SK-N-SH treated with all-trans-retinoic acid at 6 μM for 48 hours (cell line): ENCODE measurements around the gene SLC25A2.

ENCODE experiments used
- ATAC-seq: fragments of 200-7000 bp; cut with Tn5 transposase; 3 replicates; pipeline ENCODE4 v1.9.1; 2020; ENCODE audit warnings: mild to moderate bottlenecking, moderate library complexity
- BACH2 ChIP-seq: fragments of 250-450 bp; sonication (Bioruptor Pico); IDR thresholded peaks from 2 replicates; pipeline ENCODE4 v1.9.0; 2021; ENCODE audit warnings: mild to moderate bottlenecking, borderline replicate concordance
- CSRNP3 ChIP-seq: fragments of 250-450 bp; sonication (Bioruptor Pico); IDR thresholded peaks from 2 replicates; pipeline ENCODE4 v1.5.1; 2021; ENCODE audit warnings: mild to moderate bottlenecking, moderate library complexity
- ESRRG ChIP-seq: fragments of 250-450 bp; sonication (Bioruptor Pico); IDR thresholded peaks from 2 replicates; pipeline ENCODE4 v1.6.1; 2021; ENCODE audit warnings: mild to moderate bottlenecking
- GLIS3 ChIP-seq: fragments of 250-450 bp; sonication (Bioruptor Pico); IDR thresholded peaks from 2 replicates; pipeline ENCODE4 v1.5.0; 2020; ENCODE audit warnings: mild to moderate bottlenecking, moderate library complexity
- ISL1 ChIP-seq: fragments of 250-450 bp; sonication (Bioruptor Pico); IDR thresholded peaks from 2 replicates; pipeline ENCODE4 v2.1.2; 2022; ENCODE audit warnings: mild to moderate bottlenecking, moderate library complexity
- OSR1 ChIP-seq: fragments of 250-450 bp; sonication (Bioruptor Pico); IDR thresholded peaks from 2 replicates; pipeline ENCODE4 v1.8.0; 2022; ENCODE audit warnings: moderate library complexity, mild to moderate bottlenecking, inconsistent platforms
- POU6F1 ChIP-seq: fragments of 250-450 bp; sonication (Bioruptor Pico); IDR thresholded peaks from 2 replicates; pipeline ENCODE4 v1.8.0; 2021; ENCODE audit warnings: low read depth, mild to moderate bottlenecking, moderate library complexity, borderline replicate concordance
- RARB ChIP-seq: fragments of 250-450 bp; sonication (Bioruptor Pico); IDR thresholded peaks from 2 replicates; pipeline ENCODE4 v1.8.0; 2021; ENCODE audit warnings: mild to moderate bottlenecking, moderate library complexity
- SNAI2 ChIP-seq: fragments of 250-450 bp; sonication (Bioruptor Pico); IDR thresholded peaks from 2 replicates; pipeline ENCODE4 v1.5.0; 2020; ENCODE audit warnings: mild to moderate bottlenecking, moderate library complexity
- TOX ChIP-seq: fragments of 250-450 bp; sonication (Bioruptor Pico); IDR thresholded peaks from 2 replicates; pipeline ENCODE4 v1.8.0; 2021; ENCODE audit warnings: mild to moderate bottlenecking, moderate library complexity, borderline replicate concordance
- ZC3H10 ChIP-seq: fragments of 250-450 bp; sonication (Bioruptor Pico); IDR thresholded peaks from 2 replicates; pipeline ENCODE4 v1.5.1; 2021; ENCODE audit warnings: mild to moderate bottlenecking, moderate library complexity
- ZFP3 ChIP-seq: fragments of 250-450 bp; sonication (Bioruptor Pico); IDR thresholded peaks from 2 replicates; pipeline ENCODE4 v1.5.0; 2020; ENCODE audit warnings: mild to moderate bottlenecking, moderate library complexity
- ZFP30 ChIP-seq: fragments of 450-650 bp; formaldehyde crosslinking; IDR thresholded peaks from 2 replicates; pipeline ENCODE4 v1.5.0; 2022; ENCODE audit warnings: mild to moderate bottlenecking, moderate library complexity
- ZNF565 ChIP-seq: fragments of 450-650 bp; formaldehyde crosslinking; conservative IDR thresholded peaks from 2 replicates; pipeline ENCODE4 v1.5.0; 2020; ENCODE audit warnings: low read depth, mild to moderate bottlenecking, moderate library complexity
- ZNF70 ChIP-seq: fragments of 450-650 bp; formaldehyde crosslinking; IDR thresholded peaks from 2 replicates; pipeline ENCODE4 v1.5.0; 2020; ENCODE audit warnings: mild to moderate bottlenecking, moderate library complexity
- TF ChIP-seq, protein P1 (sequence below): fragments of 250-450 bp; sonication (Bioruptor Pico); IDR thresholded peaks from 2 replicates; pipeline ENCODE4 v1.8.0; 2020; ENCODE audit warnings: mild to moderate bottlenecking, moderate library complexity, borderline replicate concordance
- TF ChIP-seq, protein P2 (sequence below): fragments of 250-450 bp; sonication (Bioruptor Pico); IDR thresholded peaks from 2 replicates; pipeline ENCODE4 v1.5.0; 2020; ENCODE audit warnings: mild to moderate bottlenecking, moderate library complexity
- TF ChIP-seq, protein P3 (sequence below): fragments of 250-450 bp; sonication (Bioruptor Pico); IDR thresholded peaks from 2 replicates; pipeline ENCODE4 v1.5.1; 2020; ENCODE audit warnings: low read depth, mild to moderate bottlenecking, moderate library complexity

SLC25A2 gene

DNA sequence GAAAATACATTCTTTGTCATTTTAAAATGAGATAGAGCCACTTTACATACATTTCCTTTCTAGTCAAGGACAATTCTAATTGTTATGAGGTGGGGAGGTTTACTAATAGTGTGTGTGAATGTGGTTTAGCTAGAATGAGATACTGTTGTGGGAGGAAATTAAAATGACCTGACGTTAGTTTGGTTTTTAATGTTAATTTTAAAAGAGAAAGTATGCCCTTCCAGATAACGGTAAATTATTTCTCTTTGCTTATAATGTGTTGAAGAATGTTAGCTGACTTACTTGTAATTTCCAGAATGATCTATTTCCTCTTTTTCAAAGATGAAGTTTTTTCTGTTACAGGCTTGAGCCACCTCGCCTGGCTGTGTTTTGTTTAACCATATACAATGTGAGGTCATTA is 18.4 kb upstream of the SLC25A2 start (continued):
- TF ChIP-seq, protein P1, sequence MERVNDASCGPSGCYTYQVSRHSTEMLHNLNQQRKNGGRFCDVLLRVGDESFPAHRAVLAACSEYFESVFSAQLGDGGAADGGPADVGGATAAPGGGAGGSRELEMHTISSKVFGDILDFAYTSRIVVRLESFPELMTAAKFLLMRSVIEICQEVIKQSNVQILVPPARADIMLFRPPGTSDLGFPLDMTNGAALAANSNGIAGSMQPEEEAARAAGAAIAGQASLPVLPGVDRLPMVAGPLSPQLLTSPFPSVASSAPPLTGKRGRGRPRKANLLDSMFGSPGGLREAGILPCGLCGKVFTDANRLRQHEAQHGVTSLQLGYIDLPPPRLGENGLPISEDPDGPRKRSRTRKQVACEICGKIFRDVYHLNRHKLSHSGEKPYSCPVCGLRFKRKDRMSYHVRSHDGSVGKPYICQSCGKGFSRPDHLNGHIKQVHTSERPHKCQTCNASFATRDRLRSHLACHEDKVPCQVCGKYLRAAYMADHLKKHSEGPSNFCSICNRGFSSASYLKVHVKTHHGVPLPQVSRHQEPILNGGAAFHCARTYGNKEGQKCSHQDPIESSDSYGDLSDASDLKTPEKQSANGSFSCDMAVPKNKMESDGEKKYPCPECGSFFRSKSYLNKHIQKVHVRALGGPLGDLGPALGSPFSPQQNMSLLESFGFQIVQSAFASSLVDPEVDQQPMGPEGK: no peak
- TF ChIP-seq CSRNP3 (CRISPR knock-in tag) (no peak), ZNF565 (CRISPR knock-in tag) (no peak), ZC3H10 (CRISPR knock-in tag) (no peak)

GRCh38 chr5:141320225-141321169 is 16.6 kb upstream of the SLC25A2 start, which contains the start of gene TAF7:
Gene TAF7, minus strand, starts transcription at chr5:141320784. Its CDS starts 740 bp downstream, at chr5:141320044.
- ATAC-seq: peak; percentile 96
- TF ChIP-seq ZNF70 (CRISPR knock-in tag) (no peak), OSR1 (CRISPR knock-in tag) (no peak), RARB (CRISPR knock-in tag) (no peak), ESRRG (no peak), ISL1 (CRISPR knock-in tag) (no peak), GLIS3 (CRISPR knock-in tag) (0 out of 2 replicates have a peak, but pooled peaks have one; percentile 54), SNAI2 (CRISPR knock-in tag) (no peak), POU6F1 (CRISPR knock-in tag) (no peak), BACH2 (CRISPR knock-in tag) (no peak), ZFP30 (CRISPR knock-in tag) (no peak), CSRNP3 (CRISPR knock-in tag) (no peak), ZC3H10 (CRISPR knock-in tag) (no peak), ZFP3 (0 out of 2 replicates have a peak, but pooled peaks have one; percentile 14)
- TF ChIP-seq, protein P2, sequence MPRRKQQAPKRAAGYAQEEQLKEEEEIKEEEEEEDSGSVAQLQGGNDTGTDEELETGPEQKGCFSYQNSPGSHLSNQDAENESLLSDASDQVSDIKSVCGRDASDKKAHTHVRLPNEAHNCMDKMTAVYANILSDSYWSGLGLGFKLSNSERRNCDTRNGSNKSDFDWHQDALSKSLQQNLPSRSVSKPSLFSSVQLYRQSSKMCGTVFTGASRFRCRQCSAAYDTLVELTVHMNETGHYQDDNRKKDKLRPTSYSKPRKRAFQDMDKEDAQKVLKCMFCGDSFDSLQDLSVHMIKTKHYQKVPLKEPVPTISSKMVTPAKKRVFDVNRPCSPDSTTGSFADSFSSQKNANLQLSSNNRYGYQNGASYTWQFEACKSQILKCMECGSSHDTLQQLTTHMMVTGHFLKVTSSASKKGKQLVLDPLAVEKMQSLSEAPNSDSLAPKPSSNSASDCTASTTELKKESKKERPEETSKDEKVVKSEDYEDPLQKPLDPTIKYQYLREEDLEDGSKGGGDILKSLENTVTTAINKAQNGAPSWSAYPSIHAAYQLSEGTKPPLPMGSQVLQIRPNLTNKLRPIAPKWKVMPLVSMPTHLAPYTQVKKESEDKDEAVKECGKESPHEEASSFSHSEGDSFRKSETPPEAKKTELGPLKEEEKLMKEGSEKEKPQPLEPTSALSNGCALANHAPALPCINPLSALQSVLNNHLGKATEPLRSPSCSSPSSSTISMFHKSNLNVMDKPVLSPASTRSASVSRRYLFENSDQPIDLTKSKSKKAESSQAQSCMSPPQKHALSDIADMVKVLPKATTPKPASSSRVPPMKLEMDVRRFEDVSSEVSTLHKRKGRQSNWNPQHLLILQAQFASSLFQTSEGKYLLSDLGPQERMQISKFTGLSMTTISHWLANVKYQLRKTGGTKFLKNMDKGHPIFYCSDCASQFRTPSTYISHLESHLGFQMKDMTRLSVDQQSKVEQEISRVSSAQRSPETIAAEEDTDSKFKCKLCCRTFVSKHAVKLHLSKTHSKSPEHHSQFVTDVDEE (CRISPR knock-in tag): no peak
- TF ChIP-seq, protein P3, sequence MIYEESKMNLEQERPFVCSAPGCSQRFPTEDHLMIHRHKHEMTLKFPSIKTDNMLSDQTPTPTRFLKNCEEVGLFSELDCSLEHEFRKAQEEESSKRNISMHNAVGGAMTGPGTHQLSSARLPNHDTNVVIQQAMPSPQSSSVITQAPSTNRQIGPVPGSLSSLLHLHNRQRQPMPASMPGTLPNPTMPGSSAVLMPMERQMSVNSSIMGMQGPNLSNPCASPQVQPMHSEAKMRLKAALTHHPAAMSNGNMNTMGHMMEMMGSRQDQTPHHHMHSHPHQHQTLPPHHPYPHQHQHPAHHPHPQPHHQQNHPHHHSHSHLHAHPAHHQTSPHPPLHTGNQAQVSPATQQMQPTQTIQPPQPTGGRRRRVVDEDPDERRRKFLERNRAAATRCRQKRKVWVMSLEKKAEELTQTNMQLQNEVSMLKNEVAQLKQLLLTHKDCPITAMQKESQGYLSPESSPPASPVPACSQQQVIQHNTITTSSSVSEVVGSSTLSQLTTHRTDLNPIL (CRISPR knock-in tag): no peak

DNA sequence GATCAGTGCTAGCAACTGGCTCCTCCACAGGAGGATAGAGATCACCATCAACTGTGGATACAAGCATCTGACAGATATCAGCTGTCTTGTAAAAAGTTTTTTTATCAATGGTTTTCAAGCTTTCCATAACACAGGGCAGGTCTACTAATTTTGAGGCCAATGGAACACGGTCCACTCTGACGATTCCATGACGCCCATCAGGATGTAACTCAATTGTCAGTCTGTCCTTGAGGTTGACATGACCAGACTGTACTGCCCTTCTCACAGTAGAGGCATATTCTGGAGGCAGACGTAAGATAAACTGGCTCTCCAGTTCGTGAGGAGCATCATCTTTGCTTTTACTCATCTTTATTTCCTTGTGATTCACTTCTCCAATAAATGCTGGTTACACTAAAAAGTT is 15.8 kb upstream of the SLC25A2 start:
- TF ChIP-seq TOX (CRISPR knock-in tag) (no peak), RARB (CRISPR knock-in tag) (no peak)
- TF ChIP-seq, protein P1: 0 out of 2 replicates have a peak, but pooled peaks have one; percentile 14

More for the DNA sequence above, 15.8 kb upstream of the SLC25A2 start:
- ATAC-seq: no peak
